NCI-H1048 (cell line): Measurements from ENCODE around the gene PABPC1L.

Source experiments
- DNase-seq: peaks from one replicate; lab custom pipeline; 2025; lab: John Stamatoyannopoulos, UW

The PABPC1L gene

DNA sequence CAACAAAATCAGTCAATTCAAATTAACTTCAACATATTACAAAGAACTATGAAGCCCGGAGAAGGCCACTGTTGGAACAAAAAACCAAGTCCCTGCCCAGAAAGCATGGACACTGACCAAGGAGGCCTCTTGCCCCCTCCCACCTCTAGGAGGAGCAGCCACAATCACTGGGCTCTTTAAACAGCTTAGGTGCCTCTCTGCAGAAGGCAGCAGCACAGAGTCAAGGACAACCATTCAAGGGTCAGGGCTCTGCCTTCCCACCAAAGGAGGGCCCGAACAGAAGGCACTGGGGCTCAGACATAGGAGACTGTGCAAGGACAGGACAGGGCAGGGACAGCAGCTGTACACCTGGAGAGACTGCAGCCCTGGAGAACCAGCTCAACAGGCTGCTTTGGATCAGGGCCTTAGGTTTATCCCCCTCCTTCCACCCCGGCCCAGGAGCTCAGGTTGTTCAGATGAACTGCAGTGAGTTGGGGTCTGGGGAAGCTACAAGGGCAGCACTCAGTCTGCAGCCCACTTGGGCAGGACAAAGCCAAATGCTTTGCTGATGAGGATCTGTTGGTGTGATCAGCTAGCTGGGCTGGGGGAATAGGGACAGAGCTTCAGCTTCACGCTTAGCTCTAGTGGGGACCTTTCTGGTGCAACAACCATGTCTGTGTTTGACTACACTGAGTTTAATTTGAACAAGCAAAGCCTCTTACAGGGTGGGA, 32.6 kb downstream of the PABPC1L start:
- DNase-seq = no peak

DNA sequence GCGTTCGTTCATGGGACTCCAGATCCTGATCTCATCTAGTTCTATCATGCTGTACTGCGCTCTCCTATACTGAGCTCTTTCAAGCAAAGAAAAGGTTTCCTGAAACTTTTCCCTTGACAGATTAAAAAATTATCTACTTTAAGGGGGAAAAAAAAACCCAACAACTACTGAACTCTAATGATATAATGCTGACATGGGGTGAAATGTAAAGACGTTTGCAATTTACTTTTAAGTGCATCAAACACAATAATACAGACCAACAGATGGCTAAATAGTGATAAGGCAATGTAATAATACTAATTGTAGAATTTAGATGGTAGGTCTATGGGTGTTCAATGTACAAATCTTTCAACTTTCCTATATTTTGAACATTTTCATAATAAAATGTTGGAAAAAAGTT, 34.0 kb downstream of the PABPC1L start:
- DNase-seq = no peak

DNA sequence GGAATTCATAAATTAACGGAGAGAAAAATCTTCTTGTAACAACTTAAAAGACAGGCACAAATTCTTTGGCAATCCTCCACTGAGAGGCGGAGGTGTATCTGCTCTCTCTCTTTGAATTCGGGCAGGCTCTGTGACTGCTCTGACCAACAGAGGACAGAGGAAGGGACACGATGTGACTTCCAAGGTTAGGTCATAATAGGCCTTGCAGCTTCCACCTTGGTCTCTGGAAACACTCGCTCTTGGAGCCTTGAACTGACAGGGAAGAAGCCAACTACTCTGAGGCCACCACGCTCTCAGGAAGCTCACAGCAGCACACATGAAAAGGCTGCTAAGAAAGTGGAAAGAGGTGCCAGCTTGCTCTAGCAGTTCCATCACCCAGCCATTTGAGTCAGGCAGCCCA, 35.4 kb downstream of the PABPC1L start:
- DNase-seq = no peak

DNA sequence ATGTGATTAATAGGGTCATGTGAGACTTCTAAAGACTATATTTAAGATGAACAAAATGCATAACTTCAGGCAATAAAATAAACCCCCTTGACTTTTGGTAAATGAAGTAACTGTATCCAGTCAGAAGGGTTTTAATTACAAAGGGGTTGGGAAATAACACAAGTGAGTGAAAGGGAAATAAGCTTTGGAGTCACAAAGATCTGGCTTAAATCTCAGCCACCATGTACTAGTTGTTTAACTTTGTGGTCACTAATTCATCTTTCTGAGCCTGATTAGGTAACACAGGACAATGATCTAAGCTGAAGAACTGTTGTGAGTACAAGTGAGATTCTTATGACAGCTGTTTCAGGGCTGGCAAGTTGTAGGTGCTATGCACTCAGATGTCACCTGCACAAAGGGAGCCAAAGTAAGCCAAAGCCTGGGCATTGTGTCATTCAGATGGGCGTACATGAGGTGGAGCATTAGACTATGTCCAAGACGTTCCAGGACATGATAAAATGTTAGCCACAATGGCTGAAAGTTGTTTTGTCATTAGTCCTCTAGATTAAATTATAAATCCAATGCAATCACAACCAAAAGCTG, 36.5 kb downstream of the PABPC1L start:
- no peak for DNase-seq

DNA sequence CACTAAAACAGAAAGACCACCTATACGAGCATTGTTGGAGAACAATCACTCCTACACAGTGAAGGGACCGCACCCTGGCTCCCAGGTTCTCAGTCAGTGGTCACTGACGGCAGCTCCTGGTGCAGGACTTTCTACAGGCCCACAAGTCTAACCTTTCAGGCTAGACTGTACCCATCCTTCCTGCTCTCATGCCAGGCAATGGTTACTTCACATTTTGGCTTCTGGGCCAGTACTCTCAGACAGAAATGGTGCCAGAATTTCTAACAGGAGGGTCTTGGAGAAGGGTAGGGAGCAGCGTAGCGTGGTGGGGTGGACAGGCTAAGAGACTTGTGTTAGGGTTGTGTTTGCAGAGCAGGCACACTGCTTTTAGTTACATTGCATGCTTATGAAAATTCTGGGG, 38.2 kb downstream of the PABPC1L start:
- DNase-seq = no peak

DNA sequence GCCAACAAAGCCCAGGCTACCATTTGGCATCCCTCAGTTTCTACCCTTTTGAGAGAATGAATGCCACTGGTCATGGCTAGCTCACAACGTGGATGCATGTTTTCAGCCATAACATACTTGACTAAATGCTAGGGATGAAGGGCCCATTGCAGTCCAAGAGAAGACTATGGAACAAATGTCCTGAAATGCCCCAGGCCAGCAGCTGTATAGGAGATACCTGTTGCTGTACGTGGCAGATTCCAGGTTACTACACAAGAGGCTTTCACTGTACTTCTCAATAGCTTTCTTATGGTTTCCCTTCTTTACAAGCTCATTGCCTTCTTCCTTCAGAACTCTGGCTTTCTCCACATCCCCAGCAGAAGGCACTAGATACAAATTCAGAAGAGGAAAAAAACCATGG, 38.7 kb downstream of the PABPC1L start:
- no peak for DNase-seq

DNA sequence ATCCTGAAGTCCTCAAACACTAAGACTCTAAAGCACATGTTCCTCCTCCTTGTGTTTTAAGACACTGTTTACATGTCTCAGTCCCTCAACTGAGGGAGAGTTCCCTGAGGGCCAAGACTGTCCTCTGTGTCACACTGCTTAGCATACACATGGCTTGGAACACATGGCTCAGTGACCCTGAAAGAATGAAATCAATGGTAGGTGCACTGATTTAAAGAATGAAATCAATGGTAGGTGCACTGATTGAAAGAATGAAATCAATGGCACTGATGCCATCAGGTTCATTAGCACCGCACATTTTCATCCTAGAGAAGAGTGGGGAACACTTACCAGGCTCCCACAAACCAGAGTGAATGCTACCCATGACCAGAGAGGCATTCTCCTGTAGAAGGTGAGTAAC, 40.5 kb downstream of the PABPC1L start:
- DNase-seq = no peak

DNA sequence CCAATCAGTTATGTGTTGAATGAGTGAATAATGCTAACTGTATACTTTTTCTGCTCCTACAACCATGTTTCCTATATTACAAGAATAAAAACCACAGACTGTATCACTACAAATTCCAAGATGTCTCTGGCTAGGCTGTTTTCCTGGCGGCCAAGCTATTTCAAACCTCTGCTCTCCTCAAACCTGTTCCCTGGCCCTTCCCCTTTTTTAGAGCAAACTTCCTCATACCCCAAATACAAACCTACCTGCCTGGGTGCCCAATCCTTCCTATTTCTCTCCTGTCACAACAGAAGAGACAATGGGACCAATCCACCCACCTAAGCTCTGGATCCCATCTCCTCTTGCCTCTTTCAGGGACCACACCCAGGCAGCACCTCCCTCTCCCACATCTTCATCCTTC, 42.9 kb downstream of the PABPC1L start:
- no peak for DNase-seq

DNA sequence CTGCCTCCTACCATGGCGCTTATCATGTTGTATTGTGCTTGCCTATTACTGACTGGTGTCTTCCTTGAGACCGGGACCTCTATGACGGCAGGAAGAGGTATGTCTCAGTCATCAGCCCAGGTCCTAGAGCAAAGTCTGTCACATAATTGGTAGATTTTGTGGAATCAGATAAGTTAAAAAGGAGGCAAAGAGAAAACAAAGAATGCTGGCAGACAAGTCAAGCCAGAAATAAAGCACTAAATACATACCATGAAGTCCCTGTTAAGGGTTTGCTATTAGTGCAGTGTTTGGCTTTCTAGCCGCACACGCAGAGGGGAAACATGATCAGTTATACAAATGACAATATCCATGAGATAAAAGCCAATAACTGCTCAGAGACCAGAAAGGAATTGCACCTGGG, 44.4 kb downstream of the PABPC1L start:
- DNase-seq = no peak

DNA sequence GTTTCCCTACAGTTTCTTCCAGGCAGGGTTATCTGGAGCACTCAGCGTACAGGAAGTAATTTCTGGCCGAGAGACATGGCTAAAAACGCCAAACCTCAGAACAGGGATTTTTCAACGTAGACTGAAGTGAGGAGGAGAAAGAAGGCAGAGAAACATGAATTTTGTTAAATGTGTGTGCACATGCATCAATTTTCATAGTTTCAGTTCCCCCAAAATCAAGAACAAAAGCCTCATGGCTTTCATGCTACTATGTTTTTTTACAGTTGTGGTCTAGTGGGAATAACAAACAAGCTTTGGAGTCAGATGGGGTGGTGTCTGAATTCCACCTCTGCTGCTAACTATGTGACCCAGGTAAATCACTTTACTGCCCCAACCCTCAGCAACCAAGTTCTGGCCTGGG, 45.4 kb downstream of the PABPC1L start:
- DNase-seq = no peak

DNA sequence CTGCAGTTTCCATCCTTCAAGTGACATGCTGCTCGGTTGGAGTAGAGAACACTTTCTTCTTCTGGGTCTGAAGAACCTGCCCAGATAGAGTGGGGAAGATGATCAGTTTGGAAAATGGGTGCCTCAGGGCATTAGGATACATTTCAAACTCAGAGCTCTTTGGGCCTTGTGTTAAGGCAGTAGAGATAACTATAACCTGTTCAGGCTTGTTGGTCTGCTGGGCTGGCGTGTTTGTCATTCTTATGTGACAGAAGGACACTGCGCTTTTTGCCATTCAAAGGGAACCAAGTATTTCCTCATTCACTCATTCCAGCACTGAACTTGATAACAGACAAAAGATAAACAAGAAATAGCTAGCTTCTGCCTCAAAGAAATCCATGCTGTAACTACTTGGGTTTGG, 46.5 kb downstream of the PABPC1L start:
- DNase-seq = no peak

DNA sequence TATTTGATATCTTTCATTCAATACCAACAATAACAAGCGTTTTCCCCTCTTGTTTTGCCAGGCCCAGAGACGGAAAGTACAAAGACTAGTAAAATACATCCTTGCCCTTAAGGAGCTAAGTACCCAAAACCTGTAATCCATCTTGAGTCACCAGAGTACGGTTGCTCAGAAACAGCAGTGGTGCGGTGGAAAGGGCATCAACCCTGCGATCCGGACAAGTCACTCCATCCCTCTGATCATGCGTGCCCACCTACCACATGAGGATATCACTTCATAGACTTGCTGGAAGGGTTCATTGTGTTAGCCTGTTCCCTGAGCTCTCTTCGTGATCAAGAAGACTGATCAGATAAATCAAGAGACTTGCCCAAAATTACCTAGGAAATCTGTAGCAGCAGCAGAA, 48.4 kb downstream of the PABPC1L start:
- no peak for DNase-seq

DNA sequence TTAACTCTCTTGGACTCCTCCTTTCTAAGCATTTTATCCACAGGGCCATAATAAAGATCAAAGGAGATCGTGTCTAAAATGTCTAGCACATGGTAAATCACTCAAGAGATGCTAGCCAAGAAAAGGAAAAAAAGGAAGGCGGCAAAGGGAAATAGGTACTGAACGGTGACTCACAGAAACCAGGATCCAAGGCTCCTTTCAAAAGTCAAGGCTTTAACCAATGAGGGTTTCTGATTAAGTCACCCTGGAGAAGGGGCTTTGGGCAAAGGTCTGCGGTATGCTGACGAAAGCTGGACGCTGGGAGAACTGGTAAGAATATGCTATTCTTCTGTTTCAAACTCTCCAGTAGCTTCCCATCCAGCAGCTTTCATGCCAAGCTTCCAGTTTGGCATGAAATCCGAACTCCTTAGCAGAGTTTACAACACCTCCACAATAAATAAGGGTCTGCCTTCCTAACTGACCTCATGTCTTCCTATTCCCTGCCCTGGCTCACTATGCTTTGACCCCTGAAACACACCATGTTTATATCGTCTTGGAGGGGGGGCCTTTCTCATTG, 49.3 kb downstream of the PABPC1L start:
- no peak for DNase-seq

DNA sequence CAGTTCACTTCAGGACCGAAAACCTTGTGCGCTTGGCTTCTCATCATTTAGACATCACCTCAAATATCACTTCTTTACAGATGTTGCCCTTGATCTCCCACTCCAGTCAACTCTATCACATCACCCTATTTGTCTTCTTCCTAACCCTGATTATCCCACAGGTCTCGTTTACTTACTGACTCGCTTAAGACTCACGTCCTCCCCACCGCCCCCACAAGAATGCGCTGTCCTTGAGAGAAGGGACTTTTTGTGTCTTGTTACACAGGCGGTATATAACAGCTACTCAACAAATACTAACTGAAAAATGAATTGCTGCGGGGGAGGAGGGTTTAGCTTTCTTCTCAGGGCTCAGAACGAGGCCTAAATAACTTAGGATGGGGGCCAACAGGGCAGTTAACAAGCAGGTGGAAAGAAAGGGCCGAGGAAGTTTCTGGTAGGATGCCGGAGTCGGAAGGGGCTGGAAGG, 49.8 kb downstream of the PABPC1L start:
- DNase-seq = no peak

DNA sequence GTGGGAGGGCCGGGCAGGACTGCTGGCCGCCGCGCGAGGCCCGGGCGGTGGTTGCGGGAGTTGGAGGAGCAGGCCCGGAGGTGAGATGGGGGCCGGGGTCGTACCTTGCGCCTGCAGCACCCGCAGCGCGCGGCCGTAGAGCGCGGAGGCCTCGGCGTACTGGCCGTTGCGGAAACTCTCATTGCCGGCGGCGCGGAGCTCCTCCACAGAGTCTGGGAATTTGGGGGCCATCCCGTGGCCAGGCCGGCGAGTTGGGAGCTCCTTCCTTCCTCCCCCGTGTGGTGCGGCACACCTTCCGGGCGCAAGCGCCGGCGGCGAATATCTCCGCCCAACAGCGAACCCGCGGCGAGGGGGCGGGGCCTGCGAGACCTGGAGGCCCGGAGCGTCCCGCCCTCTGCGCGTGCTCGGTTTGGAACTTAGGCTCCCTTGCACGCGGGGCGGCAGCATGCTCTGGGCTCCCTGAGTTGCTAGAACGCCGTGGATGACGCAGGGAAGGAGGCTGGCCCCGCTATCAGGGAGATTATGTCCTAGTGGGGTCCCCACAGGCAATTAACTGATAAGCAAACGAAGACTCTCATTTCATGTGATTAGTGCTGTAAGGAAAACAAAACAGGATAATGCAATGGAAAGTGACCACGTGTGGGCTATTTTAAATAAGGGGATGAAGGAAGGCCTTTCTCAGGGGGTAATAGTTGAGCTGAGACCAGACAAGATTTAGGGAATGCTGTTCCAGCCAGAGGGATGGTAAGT, 50.4 kb downstream of the PABPC1L start, which contains the start of gene TOMM34:
Gene TOMM34 (minus strand): TSS at position 295 of the 750 bp plus-strand sequence. CDS start 64 bp downstream, at position 231.
- peak; percentile 81 for DNase-seq

DNA sequence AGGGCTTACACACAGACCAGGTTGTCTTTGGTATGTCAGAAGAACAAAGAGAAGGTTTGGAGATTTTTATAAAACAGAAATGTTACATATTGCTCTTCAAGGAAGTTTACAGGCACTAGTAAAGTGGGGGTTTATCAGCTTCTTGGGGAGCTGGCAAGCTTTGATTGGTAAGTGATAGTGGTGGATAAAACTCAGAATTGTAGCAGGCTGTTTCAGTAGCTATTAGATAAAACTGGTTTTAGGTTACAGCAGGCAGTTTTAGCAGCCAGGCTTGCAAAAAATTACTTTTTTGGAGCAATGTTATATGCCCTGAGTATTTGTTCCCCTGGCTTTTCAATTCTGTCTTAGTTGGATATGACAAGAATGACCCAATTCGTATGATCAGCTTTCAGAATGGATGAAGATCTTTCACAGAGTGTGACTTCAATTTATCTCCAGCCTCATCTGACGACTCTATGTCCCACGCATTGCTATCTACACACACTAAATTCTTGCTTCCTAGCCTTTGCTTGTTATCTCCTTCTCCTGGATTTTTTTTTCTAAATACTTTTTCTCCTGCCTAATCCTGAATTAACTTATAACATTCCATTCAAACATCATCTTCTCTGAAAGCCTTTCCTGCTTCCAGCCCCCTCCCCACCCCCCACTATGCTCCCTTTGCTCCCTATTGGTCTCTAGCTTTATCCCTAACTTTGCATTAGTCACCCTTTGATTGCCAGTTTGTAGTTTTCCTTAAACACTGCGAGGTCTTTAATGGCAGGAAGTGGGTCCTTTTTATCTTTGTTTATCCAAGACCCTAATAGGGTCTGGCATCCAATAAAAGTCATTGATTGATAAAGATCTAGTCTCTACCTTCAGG, 51.4 kb downstream of the PABPC1L start:
- DNase-seq = no peak

DNA sequence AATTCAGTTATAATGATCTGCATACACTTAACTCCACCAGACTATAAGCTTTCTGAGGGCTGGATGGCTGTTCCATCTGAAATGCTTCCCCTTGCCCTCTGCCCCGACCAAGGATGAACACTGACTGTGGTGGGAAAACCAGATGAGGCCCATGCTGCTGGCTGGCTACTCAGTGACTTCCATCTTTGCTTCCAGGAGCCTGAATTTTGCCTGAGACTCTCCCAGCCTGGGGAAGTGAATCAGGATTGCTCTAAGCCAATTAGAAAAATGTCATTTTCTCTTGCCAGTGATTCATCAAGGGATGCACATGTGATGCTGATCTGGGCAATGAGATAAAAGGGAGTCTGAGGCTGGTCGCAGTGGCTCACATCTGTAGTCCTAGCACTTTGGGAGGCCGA, 52.0 kb downstream of the PABPC1L start:
- DNase-seq = no peak

DNA sequence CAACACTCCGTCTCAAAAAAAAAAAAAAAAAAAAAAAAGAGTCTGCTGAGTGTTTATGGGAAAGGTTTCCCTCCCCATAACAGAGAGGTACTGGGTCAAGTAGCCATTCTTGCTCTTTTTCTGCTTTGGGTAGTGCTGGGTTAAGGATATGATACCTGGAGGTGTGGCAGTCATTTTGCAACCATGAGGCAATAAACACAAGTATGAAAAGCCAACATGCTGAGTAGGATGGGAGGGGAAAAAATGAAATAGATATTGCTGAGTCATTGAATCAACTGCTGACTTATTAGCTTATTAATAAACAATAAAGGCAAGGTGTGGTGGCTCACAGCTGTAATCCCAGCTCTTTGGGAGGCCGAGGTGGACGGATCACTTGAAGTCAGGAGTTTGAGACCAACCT, 52.6 kb downstream of the PABPC1L start:
- no peak for DNase-seq

DNA sequence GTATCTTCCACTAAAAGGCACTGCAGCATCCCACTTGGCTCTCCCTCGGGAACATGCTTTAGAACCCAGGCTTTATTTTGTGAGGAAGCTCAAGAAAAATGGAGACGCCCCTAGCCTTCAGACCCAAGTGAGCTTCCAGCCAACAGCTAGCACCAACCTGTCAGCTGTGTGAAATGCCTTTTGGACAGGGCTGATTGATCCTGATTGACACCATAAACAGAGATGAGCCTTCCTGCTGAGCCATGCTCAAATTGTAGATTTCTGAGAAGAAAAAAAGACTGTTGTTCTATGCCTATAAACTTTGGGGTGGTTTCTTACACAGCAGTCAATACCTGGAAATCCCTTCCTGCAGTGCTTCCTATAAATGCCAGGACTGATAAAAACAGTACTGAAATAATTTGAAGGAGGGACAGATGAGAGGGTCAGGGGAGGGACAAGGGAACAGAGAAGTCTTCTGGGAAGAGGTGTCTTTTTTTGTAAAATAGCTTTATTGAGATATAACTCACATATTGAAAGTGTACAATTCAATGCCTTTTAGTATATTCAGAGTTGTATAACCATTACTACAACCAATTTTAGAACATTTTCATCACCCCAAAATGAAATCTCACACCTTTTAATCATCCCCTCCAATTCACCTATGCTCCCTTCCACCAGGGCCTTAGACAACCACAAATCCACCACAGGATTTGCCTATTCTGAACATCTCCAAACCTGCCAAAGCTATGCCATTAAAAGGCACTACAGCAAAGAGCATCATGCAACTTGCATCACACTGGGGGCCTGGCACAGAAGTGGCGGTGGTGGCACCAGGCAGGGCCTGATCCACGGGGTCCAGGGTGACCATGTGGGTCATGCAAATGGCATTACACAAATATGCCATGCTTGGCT, 53.7 kb downstream of the PABPC1L start:
- no peak for DNase-seq

DNA sequence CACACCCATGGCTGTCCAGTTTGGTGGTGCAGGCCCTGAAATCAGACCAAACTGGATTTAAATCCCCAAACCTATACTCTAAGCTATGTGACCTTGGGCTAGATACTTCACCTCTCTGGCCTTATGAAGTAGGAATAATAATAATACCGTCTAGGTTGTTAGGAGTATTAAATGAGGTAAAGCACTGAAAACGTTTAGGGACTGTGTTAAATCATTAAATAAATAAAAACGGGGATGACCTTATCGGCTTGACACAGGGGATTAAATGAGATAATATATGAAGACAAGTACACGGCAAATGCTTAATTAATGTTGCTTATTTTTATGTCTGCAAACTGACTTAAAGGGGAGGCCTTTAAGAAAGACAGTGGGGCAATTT, 55.8 kb downstream of the PABPC1L start:
- no peak for DNase-seq
